Measurements from ENCODE around the gene VPS13A.

VPS13A gene

DNA sequence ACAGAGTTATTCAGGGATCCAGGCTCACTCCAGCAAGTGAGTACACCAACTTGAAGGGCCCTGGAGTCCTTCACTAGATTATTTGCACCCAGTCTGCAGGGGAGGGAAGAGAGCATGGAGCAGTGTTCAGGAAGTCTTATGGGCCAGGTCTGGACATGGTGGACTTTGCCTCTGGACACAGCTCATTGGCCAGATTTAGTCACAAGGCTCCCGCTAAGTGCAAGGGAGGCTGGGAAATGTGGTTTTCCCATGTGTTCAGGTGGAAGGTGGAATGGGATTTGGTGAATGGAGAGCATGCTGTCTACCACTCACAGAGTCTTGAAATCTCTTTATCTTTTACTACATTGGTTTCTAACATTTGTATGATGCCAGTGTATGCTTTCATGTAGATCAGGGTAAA lies 270.3 kb downstream of the VPS13A start:
- no peak for DNase-seq (ENCODE audit: low read depth)
- TF ChIP-seq, protein P1, sequence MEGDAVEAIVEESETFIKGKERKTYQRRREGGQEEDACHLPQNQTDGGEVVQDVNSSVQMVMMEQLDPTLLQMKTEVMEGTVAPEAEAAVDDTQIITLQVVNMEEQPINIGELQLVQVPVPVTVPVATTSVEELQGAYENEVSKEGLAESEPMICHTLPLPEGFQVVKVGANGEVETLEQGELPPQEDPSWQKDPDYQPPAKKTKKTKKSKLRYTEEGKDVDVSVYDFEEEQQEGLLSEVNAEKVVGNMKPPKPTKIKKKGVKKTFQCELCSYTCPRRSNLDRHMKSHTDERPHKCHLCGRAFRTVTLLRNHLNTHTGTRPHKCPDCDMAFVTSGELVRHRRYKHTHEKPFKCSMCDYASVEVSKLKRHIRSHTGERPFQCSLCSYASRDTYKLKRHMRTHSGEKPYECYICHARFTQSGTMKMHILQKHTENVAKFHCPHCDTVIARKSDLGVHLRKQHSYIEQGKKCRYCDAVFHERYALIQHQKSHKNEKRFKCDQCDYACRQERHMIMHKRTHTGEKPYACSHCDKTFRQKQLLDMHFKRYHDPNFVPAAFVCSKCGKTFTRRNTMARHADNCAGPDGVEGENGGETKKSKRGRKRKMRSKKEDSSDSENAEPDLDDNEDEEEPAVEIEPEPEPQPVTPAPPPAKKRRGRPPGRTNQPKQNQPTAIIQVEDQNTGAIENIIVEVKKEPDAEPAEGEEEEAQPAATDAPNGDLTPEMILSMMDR (IDR thresholded peaks at IDR 0.05; ENCODE audit: insufficient read depth, low read depth, low read length, missing control alignments), result no peak
- no peak overlapping the region for H3K4me3 ChIP-seq (ENCODE audit: low read length)

DNA sequence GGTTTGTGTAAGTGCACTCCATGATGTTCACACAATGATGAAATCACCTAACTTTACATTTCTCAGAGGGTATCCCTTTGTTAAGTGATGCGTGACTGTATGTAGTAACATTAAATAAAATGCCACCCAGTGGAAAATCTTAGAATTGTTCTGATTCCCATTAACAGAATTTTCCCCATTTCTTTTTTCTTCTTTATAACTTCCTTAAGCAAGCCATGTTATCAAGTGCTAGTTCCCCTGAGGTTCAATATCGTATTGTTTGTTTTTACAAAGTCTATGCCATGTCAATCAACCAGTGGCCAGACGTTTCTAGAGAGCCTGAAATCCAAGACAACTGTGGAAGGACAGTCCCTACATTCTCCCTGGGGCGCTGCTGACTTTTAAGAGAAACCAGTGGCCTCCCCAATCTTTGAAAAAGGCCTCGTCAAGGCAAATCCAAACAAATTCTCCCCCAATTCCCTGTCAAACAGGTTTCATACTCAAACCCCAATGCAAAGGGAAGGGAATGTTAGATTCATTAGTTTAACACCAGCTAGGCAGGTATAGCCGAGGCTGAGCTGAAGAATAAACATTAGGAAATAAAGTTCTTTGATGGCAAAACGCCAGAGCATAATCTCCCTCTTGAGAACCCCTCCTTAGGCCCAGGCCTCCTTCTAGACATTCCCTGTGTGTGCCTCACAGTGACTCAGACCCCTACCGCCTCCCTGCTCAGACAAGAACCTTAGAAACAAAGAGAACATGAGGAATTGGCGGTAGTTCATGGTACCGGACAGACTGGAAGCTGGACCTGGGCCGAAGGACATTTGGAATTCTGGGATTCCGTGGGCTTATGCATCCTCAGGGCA lies 272.1 kb downstream of the VPS13A start:
- DNase-seq (ENCODE audit: low read depth), result peak; percentile 99
- TF ChIP-seq, protein P1 (IDR thresholded peaks at IDR 0.05; ENCODE audit: insufficient read depth, low read depth, low read length, missing control alignments), result peak; percentile 2
- H3K4me3 ChIP-seq (ENCODE audit: low read length), result no peak overlapping the region

DNA sequence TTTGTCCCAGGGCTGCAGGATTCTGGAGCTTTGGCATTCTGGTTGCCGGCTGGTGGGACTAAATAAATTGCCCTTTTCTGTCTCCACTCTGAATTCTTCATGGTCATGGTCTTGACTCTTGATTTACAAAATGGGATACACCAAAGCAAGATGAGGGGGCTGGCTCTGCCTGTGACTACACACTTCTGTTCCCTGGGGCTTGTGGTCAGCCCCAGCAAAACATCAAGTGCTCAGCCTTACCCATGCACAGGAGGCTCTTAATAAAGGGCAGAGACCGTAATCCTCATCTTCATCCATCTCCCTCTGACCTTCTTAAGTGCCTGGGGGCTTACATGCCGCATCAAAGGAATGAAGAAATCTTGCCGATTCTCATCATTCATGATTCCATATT lies 272.7 kb downstream of the VPS13A start:
- no peak overlapping the region for H3K4me3 ChIP-seq (ENCODE audit: low read length)
- DNase-seq (ENCODE audit: low read depth), result no peak
- TF ChIP-seq, protein P1 (IDR thresholded peaks at IDR 0.05; ENCODE audit: insufficient read depth, low read depth, low read length, missing control alignments), result no peak

DNA sequence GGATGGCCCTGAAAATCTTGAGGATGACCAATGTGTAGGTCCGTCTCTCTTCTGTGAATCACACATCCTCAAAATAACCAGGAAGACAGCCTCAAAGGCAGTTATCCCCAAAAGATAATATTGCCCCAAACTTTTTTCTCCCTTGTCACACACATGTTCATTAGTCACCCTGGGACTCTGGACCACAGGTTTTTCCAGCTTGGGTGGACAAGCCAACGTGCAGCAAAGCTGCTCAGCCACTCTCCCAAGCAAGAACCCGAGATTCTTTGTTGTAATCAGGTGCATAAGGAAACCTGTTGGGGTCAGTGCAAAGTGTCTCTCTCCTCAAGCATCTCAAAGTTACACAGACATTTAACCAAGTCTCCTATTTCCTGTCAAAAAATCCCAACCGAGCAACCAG lies 274.2 kb downstream of the VPS13A start:
- peak; percentile 65 for DNase-seq (ENCODE audit: low read depth)
- TF ChIP-seq, protein P1 (IDR thresholded peaks at IDR 0.05; ENCODE audit: insufficient read depth, low read depth, low read length, missing control alignments), result no peak

DNA sequence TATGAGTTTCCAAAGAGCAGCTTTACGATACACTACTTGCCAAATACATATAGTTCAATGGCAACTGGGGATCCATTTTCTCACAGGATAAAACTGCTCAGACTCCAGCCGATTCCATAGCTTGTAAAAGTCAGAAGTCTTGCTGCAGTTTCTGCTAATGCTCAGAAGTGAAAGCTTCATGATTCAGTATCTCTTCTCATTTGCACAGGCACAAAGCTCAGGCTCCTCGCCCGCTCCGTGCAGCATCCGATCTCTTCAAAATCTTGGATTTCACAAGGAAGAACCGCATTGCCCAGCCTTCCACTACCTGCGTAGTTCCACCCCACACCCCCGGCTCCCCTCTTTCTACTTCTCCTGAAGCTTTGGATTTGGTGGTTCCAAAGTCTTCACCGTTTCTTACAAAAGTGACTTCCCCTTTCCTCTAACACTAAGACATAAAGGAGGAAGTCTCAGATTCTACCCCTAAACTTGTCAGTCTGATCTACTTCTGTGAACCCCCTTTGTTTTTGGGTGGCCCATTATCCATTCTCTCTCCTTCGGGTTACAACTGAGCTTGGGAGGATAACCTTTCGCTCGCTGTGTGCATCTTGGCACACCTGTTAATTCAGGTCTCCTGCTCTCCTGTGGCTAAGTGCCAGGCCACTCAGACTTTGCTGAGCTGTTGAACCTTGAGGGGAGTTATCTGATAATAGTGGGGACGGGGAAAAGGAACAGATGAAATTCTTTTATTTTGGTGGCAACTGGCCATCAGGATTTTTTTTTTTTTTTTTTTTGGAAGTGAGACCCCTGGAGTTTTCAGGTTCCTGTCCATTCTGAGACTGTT lies 276.7 kb downstream of the VPS13A start:
- TF ChIP-seq, protein P1 (IDR thresholded peaks at IDR 0.05; ENCODE audit: insufficient read depth, low read depth, low read length, missing control alignments), result no peak
- H3K4me3 ChIP-seq (ENCODE audit: low read length), result no peak overlapping the region
- no peak for DNase-seq (ENCODE audit: low read depth)

More for the DNA sequence above, 274.2 kb downstream of the VPS13A start:
- H3K4me3 ChIP-seq (ENCODE audit: low read length), result no peak overlapping the region

DNA sequence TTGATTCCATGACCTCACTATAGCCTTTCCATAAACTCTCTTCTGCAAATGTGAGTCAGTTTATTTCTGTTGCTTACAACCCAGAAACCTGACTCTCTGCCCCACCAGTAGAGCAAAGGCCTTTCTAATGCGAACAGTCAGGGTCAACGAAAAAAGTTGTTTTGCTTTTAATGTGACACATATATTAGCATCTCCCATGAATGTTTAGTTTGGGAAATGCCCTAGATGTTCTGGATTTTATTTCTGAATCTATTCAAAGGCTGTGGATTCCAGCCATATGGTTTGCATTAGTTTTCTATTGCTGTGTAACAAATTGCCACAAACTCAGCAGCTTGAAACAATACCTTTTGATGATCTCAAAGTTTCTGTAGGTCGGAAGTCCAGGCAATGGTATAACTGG lies 277.3 kb downstream of the VPS13A start:
- TF ChIP-seq, protein P1 (IDR thresholded peaks at IDR 0.05; ENCODE audit: insufficient read depth, low read depth, low read length, missing control alignments), result no peak
- DNase-seq (ENCODE audit: low read depth), result no peak
- H3K4me3 ChIP-seq (ENCODE audit: low read length), result no peak overlapping the region
